ENCODE results near the gene SBF2.

The SBF2 gene

DNA sequence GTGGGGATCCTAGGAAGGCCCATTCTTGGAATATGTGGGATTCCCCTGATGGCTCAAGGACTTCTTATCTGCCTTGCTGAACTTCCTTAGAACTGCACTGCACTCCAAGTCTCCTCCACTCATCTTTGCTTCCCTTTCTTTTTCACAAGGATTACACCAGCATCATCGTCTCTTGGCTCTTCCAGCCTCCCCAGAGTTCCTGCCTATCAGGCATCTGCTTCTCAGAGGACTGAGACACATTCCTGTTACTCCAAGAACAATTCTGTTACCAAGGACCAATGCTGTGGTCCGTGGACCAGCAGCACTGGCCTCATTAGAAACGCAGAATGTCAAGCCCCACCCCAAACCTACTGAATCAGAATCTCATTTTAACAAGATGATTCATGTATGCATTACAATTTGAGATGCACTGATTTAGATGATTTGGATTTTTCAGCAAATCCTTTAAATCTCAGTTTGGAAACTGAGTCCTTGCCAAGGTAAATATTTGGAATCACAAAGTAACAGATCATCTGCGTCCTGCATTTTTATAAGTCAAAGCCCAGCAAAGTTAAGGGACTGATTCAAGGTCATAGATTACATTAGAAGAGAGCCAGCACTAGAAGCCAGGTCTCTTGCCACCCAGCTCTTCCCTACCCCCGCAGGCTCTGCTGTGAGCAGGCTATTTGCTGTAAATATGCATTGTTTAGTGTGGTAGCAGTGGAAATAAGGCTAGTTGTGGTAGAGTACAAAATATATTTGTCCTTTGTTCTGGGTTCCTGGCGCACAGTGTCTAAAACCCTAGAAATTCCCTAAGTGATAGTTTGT lies 519.2 kb downstream of the SBF2 start:
- TF ChIP-seq CTCF (IDR thresholded peaks at IDR 0.05; ENCODE audit: borderline replicate concordance, insufficient read depth, low read depth, low read length) = no peak

GRCh38 chr11:9774109-9774508 lies 519.9 kb downstream of the SBF2 start:
- H3K4me3 ChIP-seq (ENCODE audit: low read depth, low read length) = no peak overlapping the region
- TF ChIP-seq CTCF (IDR thresholded peaks at IDR 0.05; ENCODE audit: borderline replicate concordance, insufficient read depth, low read depth, low read length) = no peak

More for the DNA sequence above, 519.2 kb downstream of the SBF2 start:
- no peak overlapping the region for H3K4me3 ChIP-seq (ENCODE audit: low read depth, low read length)

DNA sequence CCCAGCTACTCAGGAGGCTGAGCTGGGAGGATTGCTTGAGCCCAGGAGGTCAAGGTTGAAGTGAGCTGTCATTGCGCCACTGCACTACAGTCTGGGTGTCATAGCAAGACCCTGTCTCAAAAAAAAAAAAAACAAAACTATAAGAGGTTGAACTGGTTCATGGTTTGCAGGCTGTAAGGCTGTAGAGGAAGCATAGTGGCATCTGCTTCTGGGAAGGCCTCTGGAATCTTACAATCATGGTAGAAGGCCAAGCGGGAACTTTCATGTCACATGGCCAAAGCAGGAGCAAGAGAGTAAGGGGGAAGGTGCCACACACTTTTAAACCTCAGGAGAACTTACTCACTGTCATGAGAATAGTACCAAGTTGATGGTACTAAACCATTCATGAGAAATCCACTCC lies 520.5 kb downstream of the SBF2 start:
- TF ChIP-seq CTCF (IDR thresholded peaks at IDR 0.05; ENCODE audit: borderline replicate concordance, insufficient read depth, low read depth, low read length) = no peak
- no peak overlapping the region for H3K4me3 ChIP-seq (ENCODE audit: low read depth, low read length)

DNA sequence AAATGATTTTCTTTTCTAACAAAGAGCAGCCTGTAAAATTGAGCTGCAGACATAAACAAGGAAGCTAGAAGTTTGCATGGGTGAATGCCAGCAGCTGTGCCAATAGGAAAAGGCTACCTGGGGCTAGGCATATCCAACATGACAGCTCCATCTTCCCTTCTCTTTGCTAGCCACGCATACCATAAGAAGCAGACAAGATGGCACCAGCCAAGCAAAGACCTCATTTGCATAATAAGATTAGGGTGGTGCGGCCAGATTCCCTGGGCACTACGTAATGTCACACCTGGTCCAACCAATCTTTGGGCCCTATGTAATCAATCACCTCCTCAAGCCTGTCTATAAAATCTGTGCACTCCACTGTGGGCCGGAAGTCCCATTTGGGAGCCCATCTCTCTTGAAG lies 521.8 kb downstream of the SBF2 start:
- no peak for TF ChIP-seq CTCF (IDR thresholded peaks at IDR 0.05; ENCODE audit: borderline replicate concordance, insufficient read depth, low read depth, low read length)
- H3K4me3 ChIP-seq (ENCODE audit: low read depth, low read length) = no peak overlapping the region

DNA sequence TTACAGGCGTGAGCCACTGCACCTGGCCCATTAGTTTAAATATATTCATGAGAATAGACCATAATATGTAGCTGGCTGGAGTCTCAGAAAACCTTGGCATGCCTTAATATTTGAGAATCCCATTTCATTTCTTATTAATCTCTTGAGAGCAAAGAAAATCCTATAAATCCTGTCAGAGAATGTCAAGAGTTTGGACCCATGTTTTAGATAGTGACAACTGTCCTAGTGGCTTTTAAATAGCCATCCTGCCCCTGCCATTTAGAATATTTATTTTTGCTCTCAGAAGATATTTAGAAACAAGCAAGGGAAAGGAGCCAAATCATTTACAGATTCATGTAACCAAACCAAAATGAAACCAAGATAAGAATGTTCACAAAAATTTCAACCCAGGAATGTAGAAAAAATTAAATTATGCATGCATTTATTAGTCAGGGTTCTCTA lies 522.9 kb downstream of the SBF2 start:
- no peak overlapping the region for H3K4me3 ChIP-seq (ENCODE audit: low read depth, low read length)
- no peak for TF ChIP-seq CTCF (IDR thresholded peaks at IDR 0.05; ENCODE audit: borderline replicate concordance, insufficient read depth, low read depth, low read length)

- no peak for TF ChIP-seq CTCF (IDR thresholded peaks at IDR 0.05; ENCODE audit: borderline replicate concordance, insufficient read depth, low read depth, low read length)
- H3K4me3 ChIP-seq (ENCODE audit: low read depth, low read length) = no peak overlapping the region
Observed at GRCh38 chr11:9769621-9770020, 524.4 kb downstream of the SBF2 start.
